A549 treated with dexamethasone at 1 μM for 4 hours (cell line): Measurements from ENCODE around the gene ATP10A. TPM values are rescaled to one million over a fixed set of nuclear protein-coding genes. Genes with fewer than 3 reads are reported as not detected.

Experiments used
- total RNA-seq: library from RNA; stranded (reverse); fragments of 200-300 nt; extraction: Qiagen RNA extraction; gene quantifications from 5 replicates; pipeline ENCODE4 v1.2.3, GENCODE V29; 2022

ATP10A gene
- 6.9 to 10.8 TPM (median 9.1 TPM) in 5 replicates for total RNA-seq

GRCh38 chr15:25863111-25863967 lies at the start of gene ATP10A:
ATP10A (minus strand) TSS chr15:25863327; CDS start chr15:25863096, 231 bp downstream.

